HG02571 (cell line): ENCODE measurements around the gene ACBD6.

Experiments used
- ATAC-seq: cut with Tn5 transposase; IDR thresholded peaks from one replicate; pipeline ENCODE4 v1.9.1; 2021; ENCODE audit warnings: mild to moderate bottlenecking, moderate library complexity; ENCODE audit not compliant: unreplicated experiment

Gene ACBD6

GRCh38 chr1:180247580-180247979, 254.8 kb downstream of the ACBD6 start:
- no peak for ATAC-seq

- ATAC-seq, result no peak
Observed at GRCh38 chr1:180247061-180247460, 255.3 kb downstream of the ACBD6 start.

GRCh38 chr1:180246579-180246978, 255.8 kb downstream of the ACBD6 start:
- no peak for ATAC-seq

- no peak for ATAC-seq
Observed at GRCh38 chr1:180244840-180245239, 257.5 kb downstream of the ACBD6 start.

GRCh38 chr1:180243517-180244221, 258.7 kb downstream of the ACBD6 start:
- ATAC-seq, result no peak

DNA sequence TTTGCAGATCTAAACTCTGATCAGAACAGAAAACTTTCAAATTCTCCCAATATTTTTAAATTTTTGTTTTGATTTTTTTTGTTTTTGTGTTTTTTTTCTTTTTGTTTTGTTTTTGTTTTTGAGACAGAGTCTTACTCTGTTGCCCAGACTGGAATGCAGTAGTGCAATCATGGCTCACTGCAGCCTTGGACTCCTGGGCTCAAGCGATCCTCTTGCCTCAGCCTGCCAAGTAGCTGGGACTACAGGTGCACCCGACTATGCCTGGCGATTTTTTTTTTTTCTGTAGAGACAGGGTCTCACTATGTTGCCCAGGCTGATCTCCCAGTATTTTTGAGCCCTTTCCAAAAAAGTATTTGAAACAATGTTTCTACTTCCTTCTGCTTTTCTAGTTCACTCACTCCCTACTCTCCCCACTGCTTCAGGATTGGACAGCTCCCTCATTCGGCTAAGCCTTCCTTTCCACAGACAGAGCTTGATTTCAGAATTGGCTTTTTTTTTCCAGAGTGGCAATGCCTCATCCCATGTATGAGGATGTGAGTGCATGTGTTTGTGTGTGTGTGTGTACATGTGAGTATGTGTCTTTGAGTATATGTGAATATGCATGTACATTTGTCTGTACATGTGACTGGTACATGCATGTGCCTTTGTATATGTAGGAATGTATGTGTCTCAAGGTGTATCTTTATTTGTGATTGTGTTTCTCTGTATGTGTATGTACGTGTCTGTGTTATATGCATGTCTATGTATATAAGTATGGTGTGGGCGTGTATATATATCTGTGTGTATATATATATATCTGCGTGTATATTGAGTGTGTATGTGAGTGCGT, 260.4 kb downstream of the ACBD6 start:
- ATAC-seq, result no peak

DNA sequence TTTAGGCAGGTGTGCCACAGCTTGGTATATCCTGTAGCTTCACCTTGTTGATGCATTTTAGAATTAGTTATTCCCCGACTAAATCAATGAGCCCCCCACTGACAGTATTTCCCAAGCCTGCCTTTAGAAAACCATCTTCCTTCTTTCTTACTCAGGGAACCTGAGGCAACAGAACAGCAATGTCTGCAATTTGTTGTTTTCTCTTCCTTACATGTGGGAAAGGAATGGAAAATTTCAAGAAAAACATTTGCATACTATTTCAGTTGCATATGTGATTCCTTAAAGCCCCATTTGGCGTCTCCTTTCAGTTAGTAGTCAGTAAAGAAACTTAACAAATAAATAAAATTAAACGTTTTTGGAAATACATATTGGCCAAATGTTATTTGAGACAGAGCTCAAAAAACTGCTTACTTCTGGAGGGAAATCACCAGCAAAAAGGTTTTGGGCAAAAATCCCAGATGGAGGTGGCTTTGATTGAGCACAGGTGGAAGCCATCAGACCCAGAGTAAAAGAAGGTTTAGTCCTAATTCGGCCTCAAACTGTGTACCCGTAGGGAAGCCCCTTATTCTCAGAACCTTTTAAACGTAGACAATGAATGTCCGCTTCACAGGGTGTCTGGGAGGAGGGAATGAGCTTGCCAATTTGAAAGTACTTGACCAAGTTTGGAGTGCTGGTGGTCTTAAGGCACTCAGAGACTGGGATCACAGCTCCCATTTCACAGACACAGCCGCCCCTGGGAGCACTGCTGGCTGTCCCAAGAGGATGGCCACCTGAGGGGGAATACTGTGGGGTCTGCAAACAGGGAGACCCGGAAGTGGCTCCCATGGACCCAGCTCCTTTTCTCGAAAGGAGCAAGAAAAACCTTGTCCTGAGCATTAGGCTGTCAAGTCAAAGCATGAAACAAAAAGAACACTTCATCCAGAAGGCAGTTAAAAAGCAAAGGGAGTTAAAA, 263.0 kb downstream of the ACBD6 start:
- ATAC-seq, result no peak

GRCh38 chr1:180238675-180239074, 263.7 kb downstream of the ACBD6 start:
- no peak for ATAC-seq
